Measurements from ENCODE around the gene RBM17.

DNA sequence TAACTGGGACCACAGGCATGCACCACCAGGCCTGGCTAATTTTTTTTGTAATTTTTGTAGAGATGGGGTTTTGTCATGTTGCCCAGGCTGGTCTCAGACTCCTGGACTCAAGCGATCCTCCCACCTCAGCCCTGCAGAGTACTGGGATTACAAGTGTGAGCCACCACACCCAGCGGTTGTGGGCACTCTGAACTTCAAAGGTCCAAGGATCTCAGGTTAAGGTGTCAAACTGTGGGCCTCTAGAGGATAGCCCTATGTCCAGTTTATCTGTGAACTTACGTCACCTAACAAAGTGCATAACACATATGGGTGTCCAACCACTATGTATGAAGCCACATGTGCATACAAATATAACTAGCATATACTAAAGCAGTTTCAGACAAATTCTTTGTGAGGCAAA is 23.4 kb upstream of the RBM17 start:
- no peak for TF ChIP-seq POLR2A (IDR thresholded peaks at IDR 0.05; ENCODE audit: low read depth, low read length)
- no peak for TF ChIP-seq TAF1 (IDR thresholded peaks at IDR 0.05; ENCODE audit: low read depth, low read length)
- TF ChIP-seq SPI1 (IDR thresholded peaks at IDR 0.05; ENCODE audit: low read depth, low read length): no peak

Measured in GM12891 (cell line).